B cell (primary cell): ENCODE measurements around the gene SIGLEC6.

Experiments used
- EZH2 ChIP-seq: IDR thresholded peaks from 2 replicates; pipeline ENCODE4 v1.6.1; 2012; ENCODE audit warnings: borderline replicate concordance, low read depth, mild to moderate bottlenecking, moderate library complexity, low read length; ENCODE audit not compliant: insufficient read depth, poor library complexity, severe bottlenecking
- TF ChIP-seq, protein P1 (sequence below): fragments of 200-600 bp; IDR thresholded peaks from one replicate; pipeline ENCODE4 v1.8.0; 2022; ENCODE audit warnings: antibody characterized with exemption, mild to moderate bottlenecking

DNA sequence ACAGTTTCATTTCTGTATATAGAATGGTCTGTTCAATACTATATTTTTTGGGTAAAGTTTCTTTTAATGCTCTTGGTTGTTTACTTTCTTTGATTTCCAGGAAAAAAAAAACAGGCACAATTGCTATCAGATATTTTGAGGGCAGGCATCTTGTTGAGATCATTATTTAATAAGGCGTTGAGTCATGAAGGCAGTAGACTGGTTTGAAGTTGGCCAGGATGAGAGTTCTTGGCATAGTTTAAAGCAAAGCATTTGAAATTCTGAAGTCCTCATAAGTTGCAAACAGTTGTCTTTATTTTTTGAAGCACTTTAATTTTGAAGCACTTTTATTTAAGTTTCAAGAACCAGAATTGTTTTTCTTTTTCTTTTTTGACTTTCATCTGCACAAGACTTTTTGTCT, 37.0 kb upstream of the SIGLEC6 start:
- TF ChIP-seq, protein P1, sequence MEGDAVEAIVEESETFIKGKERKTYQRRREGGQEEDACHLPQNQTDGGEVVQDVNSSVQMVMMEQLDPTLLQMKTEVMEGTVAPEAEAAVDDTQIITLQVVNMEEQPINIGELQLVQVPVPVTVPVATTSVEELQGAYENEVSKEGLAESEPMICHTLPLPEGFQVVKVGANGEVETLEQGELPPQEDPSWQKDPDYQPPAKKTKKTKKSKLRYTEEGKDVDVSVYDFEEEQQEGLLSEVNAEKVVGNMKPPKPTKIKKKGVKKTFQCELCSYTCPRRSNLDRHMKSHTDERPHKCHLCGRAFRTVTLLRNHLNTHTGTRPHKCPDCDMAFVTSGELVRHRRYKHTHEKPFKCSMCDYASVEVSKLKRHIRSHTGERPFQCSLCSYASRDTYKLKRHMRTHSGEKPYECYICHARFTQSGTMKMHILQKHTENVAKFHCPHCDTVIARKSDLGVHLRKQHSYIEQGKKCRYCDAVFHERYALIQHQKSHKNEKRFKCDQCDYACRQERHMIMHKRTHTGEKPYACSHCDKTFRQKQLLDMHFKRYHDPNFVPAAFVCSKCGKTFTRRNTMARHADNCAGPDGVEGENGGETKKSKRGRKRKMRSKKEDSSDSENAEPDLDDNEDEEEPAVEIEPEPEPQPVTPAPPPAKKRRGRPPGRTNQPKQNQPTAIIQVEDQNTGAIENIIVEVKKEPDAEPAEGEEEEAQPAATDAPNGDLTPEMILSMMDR = no peak
- TF ChIP-seq EZH2 = no peak
